ENCODE results near the gene PSAT1.

The PSAT1 gene

DNA sequence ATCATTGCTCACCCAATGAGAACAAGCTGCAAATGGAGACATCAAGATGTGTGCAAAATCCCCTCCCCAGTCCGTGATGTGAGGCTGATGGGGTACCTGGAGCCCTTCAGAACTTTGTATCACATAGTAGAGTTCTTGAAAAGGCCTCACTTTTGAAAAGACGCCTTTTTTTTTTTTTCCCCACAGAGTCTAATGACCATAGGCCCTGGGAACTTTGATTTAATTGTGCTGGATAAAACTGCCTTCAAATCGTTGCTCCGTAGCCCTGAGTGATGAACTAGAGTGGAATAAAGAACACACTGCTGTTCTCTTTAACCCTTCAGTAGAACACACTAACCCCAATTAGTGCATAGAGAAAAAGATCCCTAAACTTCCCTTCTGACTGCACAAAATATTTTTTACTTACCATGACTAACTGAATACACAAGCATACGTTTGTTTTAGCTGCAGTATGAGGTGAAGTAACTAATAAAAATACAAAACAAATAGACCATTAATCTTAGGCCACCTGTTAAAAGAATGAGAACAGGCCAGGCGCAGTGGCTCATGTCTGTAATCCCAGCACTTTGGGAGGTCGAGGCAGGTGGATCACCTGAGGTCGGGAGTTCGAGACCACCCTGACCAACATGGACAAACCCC is 15.1 kb downstream of the PSAT1 start:
- Histone ChIP-seq H3K4me2 (ENCODE audit: low read length) (no peak overlapping the region), H3K4ac (ENCODE audit: low read depth, low read length) (no peak overlapping the region), H4K12ac (ENCODE audit: low read depth, low read length) (no peak overlapping the region), H4K91ac (ENCODE audit: low read depth, low read length) (no peak overlapping the region), H3K79me1 (ENCODE audit: low read length) (no peaks in the 10 kb centered on the region), H3K27ac (ENCODE audit: low read depth, low read length) (no peak overlapping the region), H2AFZ (ENCODE audit: insufficient read depth, low read length, poor library complexity) (no peak overlapping the region), H3K9me3 (ENCODE audit: insufficient read depth, low read depth, low read length) (no peaks in the 10 kb centered on the region), H3K36me3 (ENCODE audit: control insufficient read depth in 1 of 2, insufficient read depth in 2 of 2, low read length in 2 of 2) (peaks cover 14 to 18% of the 10 kb centered on the region in 2 experiments), H3K4me1 (ENCODE audit: control insufficient read depth in 1 of 2, insufficient read depth in 2 of 2, low read length in 2 of 2) (peaks cover 3 to 7% of the 10 kb centered on the region in 2 experiments), H4K8ac (ENCODE audit: low read depth, low read length) (no peak overlapping the region), H3K79me2 (ENCODE audit: control insufficient read depth, insufficient read depth, low read length, poor library complexity) (no peaks in the 10 kb centered on the region), H3K4me3 (ENCODE audit: low read depth, low read length) (no peak overlapping the region), H2BK5ac (ENCODE audit: low read depth, low read length, poor library complexity) (no peak overlapping the region), H2AK5ac (ENCODE audit: low read length) (no peak overlapping the region), H3K18ac (ENCODE audit: low read length) (no peak overlapping the region), H3K27me3 (ENCODE audit: insufficient read depth, low read length) (no peaks in the 10 kb centered on the region), H3K23ac (ENCODE audit: low read length) (no peak overlapping the region), H3K14ac (ENCODE audit: low read length) (no peak overlapping the region), H2BK120ac (ENCODE audit: insufficient read depth, low read length, poor library complexity) (no peak overlapping the region), H2BK12ac (ENCODE audit: low read length) (no peak overlapping the region), H3K9ac (ENCODE audit: low read length) (no peak overlapping the region)
- no CpG with 5 or more reads among the region's 9 CpGs for WGBS (ENCODE audit: extremely low coverage, insufficient coverage, insufficient read length)
- no peak for DNase-seq

DNA sequence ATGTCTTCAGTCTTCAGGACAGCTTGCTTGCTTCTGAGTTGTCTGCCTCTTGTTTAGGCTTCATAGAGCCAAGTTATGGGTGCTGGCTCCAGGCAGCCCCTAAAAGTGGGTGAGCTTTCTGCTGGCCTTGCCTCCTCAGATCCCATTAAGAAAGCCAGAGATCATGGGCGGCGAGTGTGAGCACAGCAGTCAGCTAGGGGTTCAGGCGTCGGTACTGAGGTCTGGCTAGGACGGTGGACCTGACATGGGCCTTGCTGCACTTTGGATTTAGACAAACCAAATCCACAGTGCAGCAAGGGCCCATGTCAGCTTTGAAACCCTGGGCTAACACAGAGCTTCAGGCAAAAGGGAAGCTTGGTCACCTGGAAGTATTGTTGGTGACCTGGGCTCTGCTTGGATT is 17.6 kb downstream of the PSAT1 start:
- Histone ChIP-seq H3K23ac (ENCODE audit: low read length) (no peak overlapping the region), H2AK5ac (ENCODE audit: low read length) (no peak overlapping the region), H3K79me2 (ENCODE audit: control insufficient read depth, insufficient read depth, low read length, poor library complexity) (no peaks in the 10 kb centered on the region), H3K27me3 (ENCODE audit: insufficient read depth, low read length) (no peaks in the 10 kb centered on the region), H3K4me2 (ENCODE audit: low read length) (no peak overlapping the region), H2AFZ (ENCODE audit: insufficient read depth, low read length, poor library complexity) (no peak overlapping the region), H3K4me1 (ENCODE audit: control insufficient read depth in 1 of 2, insufficient read depth in 2 of 2, low read length in 2 of 2) (peaks cover 3 to 7% of the 10 kb centered on the region in 2 experiments), H3K4ac (ENCODE audit: low read depth, low read length) (no peak overlapping the region), H2BK5ac (ENCODE audit: low read depth, low read length, poor library complexity) (no peak overlapping the region), H3K18ac (ENCODE audit: low read length) (no peak overlapping the region), H3K4me3 (ENCODE audit: low read depth, low read length) (no peak overlapping the region), H4K12ac (ENCODE audit: low read depth, low read length) (no peak overlapping the region), H3K36me3 (ENCODE audit: control insufficient read depth in 1 of 2, insufficient read depth in 2 of 2, low read length in 2 of 2) (peaks cover 16 to 19% of the 10 kb centered on the region in 2 experiments), H3K9me3 (ENCODE audit: insufficient read depth, low read depth, low read length) (peaks cover 2% of the 10 kb centered on the region), H3K14ac (ENCODE audit: low read length) (no peak overlapping the region), H3K9ac (ENCODE audit: low read length) (no peak overlapping the region), H4K8ac (ENCODE audit: low read depth, low read length) (no peak overlapping the region), H3K79me1 (ENCODE audit: low read length) (no peaks in the 10 kb centered on the region), H3K27ac (ENCODE audit: low read depth, low read length) (no peak overlapping the region), H2BK120ac (ENCODE audit: insufficient read depth, low read length, poor library complexity) (no peak overlapping the region), H4K91ac (ENCODE audit: low read depth, low read length) (no peak overlapping the region), H2BK12ac (ENCODE audit: low read length) (no peak overlapping the region)
- no peak for DNase-seq
- WGBS (ENCODE audit: extremely low coverage, insufficient coverage, insufficient read length) = no CpG with 5 or more reads among the region's 5 CpGs

DNA sequence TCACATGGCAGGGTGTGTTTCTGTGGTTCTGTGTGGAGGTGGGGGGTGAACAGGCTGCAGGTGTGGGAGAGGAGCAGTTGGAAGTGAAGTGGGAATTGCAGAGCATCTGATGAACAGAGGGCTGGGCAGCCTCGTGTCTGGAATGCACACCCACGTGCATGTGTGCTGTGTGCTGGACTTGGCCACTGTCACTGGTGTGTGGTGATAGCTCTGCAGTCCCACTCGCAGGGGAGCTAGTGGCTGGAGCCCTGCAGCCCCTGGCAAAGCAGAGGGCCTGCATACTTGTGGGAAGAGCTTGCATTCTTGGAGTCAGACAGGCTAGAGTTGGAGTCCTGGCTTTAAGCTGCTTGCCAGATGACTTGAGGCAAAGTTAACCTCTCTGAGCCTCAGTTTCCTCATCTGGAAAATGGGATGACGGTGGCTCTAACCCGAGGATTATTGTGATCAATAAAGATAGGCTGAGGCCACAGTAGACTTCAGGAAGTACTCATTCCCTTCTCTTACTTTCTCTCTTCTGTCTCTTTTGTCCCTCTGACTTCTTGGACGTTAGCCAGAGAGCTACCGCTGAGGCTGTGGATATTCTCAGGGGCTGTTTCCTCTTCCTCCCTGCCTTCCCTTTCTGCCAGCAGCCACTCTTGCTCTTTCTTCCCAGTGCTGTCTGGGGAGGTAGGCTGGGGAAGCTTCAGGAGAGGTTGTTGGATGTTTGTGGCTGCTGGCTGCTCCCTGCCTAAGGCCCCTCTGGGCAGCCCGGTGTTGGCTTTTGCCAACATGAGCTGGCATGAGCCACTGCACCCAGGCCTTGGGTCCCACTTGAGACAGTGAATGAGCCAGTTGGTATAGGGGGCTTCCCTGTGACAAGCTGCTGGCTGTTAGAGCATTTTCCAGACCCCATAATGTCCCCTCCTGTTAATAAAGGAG is 18.3 kb downstream of the PSAT1 start:
- H2AFZ ChIP-seq (ENCODE audit: insufficient read depth, low read length, poor library complexity) = no peak overlapping the region
- no peak overlapping the region for H2BK120ac ChIP-seq (ENCODE audit: insufficient read depth, low read length, poor library complexity)
- no peak overlapping the region for H4K91ac ChIP-seq (ENCODE audit: low read depth, low read length)
- no peak overlapping the region for H2AK5ac ChIP-seq (ENCODE audit: low read length)
- H3K9ac ChIP-seq (ENCODE audit: low read length) = no peak overlapping the region
- peaks cover 2% of the 10 kb centered on the region for H3K9me3 ChIP-seq (ENCODE audit: insufficient read depth, low read depth, low read length)
- WGBS (ENCODE audit: extremely low coverage, insufficient coverage, insufficient read length) = no CpG with 5 or more reads among the region's 8 CpGs
- DNase-seq = no peak
- H3K4me1 ChIP-seq (ENCODE audit: control insufficient read depth in 1 of 2, insufficient read depth in 2 of 2, low read length in 2 of 2) = peaks cover 3 to 7% of the 10 kb centered on the region in 2 experiments
- H3K79me2 ChIP-seq (ENCODE audit: control insufficient read depth, insufficient read depth, low read length, poor library complexity) = no peaks in the 10 kb centered on the region
- H3K14ac ChIP-seq (ENCODE audit: low read length) = no peak overlapping the region
- H4K12ac ChIP-seq (ENCODE audit: low read depth, low read length) = no peak overlapping the region
- H3K4me2 ChIP-seq (ENCODE audit: low read length) = no peak overlapping the region
- no peak overlapping the region for H3K27ac ChIP-seq (ENCODE audit: low read depth, low read length)
- H3K79me1 ChIP-seq (ENCODE audit: low read length) = no peaks in the 10 kb centered on the region
- no peaks in the 10 kb centered on the region for H3K27me3 ChIP-seq (ENCODE audit: insufficient read depth, low read length)
- H2BK12ac ChIP-seq (ENCODE audit: low read length) = no peak overlapping the region
- peaks cover 15 to 18% of the 10 kb centered on the region in 2 experiments for H3K36me3 ChIP-seq (ENCODE audit: control insufficient read depth in 1 of 2, insufficient read depth in 2 of 2, low read length in 2 of 2)
- no peak overlapping the region for H2BK5ac ChIP-seq (ENCODE audit: low read depth, low read length, poor library complexity)
- H3K18ac ChIP-seq (ENCODE audit: low read length) = no peak overlapping the region
- no peak overlapping the region for H3K23ac ChIP-seq (ENCODE audit: low read length)
- H4K8ac ChIP-seq (ENCODE audit: low read depth, low read length) = no peak overlapping the region
- H3K4ac ChIP-seq (ENCODE audit: low read depth, low read length) = no peak overlapping the region
- H3K4me3 ChIP-seq (ENCODE audit: low read depth, low read length) = no peak overlapping the region

DNA sequence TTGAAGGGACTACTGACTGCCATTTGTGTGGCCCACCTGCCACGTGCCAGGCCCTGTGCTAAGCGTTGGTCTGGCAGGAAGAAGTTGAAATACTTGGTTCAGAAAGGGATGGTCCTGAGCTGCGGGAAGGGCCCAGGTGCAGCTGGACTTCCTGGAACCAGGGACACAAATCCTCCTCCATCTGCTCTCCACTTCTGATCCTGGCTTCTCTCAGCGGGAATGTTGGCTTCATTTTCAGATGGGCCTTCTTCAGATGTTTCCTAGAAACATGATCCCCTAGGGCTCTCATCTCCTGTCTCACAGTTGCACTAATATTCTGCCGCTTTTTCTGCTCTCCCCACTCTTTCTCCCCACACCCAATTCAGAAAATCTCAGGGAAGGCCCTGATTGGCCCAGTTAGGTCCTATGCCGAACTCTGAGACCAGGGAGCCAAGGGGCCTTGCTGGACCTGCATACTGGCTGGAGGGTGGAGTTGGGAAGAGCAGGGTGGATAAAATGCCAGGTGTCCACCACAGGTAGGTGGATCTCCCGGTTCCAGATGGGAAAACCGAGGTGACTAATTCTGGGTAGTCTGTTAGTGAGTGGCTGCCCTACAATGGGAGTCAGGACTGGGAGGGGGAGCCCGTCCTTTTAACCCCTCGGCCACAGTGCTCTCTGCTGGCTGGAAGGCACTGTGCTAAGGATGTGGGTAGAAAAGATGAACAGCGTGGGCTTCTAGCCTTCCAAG is 19.4 kb downstream of the PSAT1 start:
- no CpG with 5 or more reads among the region's 11 CpGs for WGBS (ENCODE audit: extremely low coverage, insufficient coverage, insufficient read length)
- H2BK5ac ChIP-seq (ENCODE audit: low read depth, low read length, poor library complexity) = no peak overlapping the region
- no peak for DNase-seq
- H3K79me2 ChIP-seq (ENCODE audit: control insufficient read depth, insufficient read depth, low read length, poor library complexity) = no peaks in the 10 kb centered on the region
- H3K4me3 ChIP-seq (ENCODE audit: low read depth, low read length) = no peak overlapping the region
- H2BK120ac ChIP-seq (ENCODE audit: insufficient read depth, low read length, poor library complexity) = no peak overlapping the region
- H2AFZ ChIP-seq (ENCODE audit: insufficient read depth, low read length, poor library complexity) = no peak overlapping the region
- H3K9me3 ChIP-seq (ENCODE audit: insufficient read depth, low read depth, low read length) = peaks cover 2% of the 10 kb centered on the region
- H3K4ac ChIP-seq (ENCODE audit: low read depth, low read length) = no peak overlapping the region
- no peak overlapping the region for H3K23ac ChIP-seq (ENCODE audit: low read length)
- H3K27me3 ChIP-seq (ENCODE audit: insufficient read depth, low read length) = no peaks in the 10 kb centered on the region
- no peak overlapping the region for H2AK5ac ChIP-seq (ENCODE audit: low read length)
- no peak overlapping the region for H3K14ac ChIP-seq (ENCODE audit: low read length)
- no peaks in the 10 kb centered on the region for H3K79me1 ChIP-seq (ENCODE audit: low read length)
- H3K9ac ChIP-seq (ENCODE audit: low read length) = no peak overlapping the region
- H3K36me3 ChIP-seq (ENCODE audit: control insufficient read depth in 1 of 2, insufficient read depth in 2 of 2, low read length in 2 of 2) = peaks cover 10 to 12% of the 10 kb centered on the region in 2 experiments
- no peak overlapping the region for H4K12ac ChIP-seq (ENCODE audit: low read depth, low read length)
- H3K27ac ChIP-seq (ENCODE audit: low read depth, low read length) = no peak overlapping the region
- no peak overlapping the region for H2BK12ac ChIP-seq (ENCODE audit: low read length)
- H3K4me2 ChIP-seq (ENCODE audit: low read length) = no peak overlapping the region
- no peak overlapping the region for H4K8ac ChIP-seq (ENCODE audit: low read depth, low read length)
- H3K4me1 ChIP-seq (ENCODE audit: control insufficient read depth in 1 of 2, insufficient read depth in 2 of 2, low read length in 2 of 2) = peaks cover 3 to 7% of the 10 kb centered on the region in 2 experiments
- H4K91ac ChIP-seq (ENCODE audit: low read depth, low read length) = no peak overlapping the region
- no peak overlapping the region for H3K18ac ChIP-seq (ENCODE audit: low read length)
